HG02642 (cell line): ENCODE data around the gene CRB3.
A peak's percentile ranks its signal among the peaks of the same experiment; 100 is the strongest.
"Not testable (repeated sequence)": the region's sequence is repeated elsewhere in the genome, so short reads cannot be mapped to it uniquely, and the experiment has no call there.

Source experiments
- ATAC-seq: cut with Tn5 transposase; IDR thresholded peaks from one replicate; pipeline ENCODE4 v1.9.1; 2021; ENCODE audit warnings: mild to moderate bottlenecking; ENCODE audit not compliant: unreplicated experiment, poor library complexity

CRB3 gene

DNA sequence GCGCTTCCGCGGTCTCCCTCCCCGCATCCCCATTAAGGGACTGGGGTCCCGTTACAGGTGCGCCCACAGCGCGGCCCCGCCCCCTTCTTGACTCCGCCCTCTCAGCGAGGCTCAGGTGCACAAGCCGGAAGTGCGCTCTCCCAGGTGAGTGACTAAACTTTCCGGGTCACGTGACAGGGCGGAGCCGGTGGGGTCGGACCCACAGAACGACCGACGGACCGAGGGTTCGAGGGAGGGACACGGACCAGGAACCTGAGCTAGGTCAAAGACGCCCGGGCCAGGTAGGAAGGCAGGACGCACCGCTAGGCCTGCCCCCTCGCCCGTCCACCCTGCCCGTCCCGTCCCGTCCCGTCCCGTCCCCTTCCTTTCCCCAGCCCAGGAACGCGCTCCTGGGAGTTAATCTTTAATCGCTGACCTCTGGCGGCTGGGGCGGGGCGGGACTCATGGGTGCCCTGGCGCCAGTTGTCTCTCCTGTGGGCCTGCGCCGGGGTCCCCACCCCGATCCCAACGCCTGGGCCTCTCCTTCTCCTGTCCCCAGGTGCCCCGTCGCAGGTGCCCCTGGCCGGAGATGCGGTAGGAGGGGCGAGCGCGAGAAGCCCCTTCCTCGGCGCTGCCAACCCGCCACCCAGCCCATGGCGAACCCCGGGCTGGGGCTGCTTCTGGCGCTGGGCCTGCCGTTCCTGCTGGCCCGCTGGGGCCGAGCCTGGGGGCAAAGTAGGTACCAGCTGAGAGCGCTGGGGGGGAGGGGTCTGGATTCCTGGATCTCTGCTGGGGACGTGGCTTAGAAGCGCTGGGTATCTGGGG, at the start of gene CRB3:
Gene CRB3, plus strand, starts transcription at position 202 of the 804 bp plus-strand sequence. Its CDS starts 431 bp downstream, at position 633.
- ATAC-seq = no peak

DNA sequence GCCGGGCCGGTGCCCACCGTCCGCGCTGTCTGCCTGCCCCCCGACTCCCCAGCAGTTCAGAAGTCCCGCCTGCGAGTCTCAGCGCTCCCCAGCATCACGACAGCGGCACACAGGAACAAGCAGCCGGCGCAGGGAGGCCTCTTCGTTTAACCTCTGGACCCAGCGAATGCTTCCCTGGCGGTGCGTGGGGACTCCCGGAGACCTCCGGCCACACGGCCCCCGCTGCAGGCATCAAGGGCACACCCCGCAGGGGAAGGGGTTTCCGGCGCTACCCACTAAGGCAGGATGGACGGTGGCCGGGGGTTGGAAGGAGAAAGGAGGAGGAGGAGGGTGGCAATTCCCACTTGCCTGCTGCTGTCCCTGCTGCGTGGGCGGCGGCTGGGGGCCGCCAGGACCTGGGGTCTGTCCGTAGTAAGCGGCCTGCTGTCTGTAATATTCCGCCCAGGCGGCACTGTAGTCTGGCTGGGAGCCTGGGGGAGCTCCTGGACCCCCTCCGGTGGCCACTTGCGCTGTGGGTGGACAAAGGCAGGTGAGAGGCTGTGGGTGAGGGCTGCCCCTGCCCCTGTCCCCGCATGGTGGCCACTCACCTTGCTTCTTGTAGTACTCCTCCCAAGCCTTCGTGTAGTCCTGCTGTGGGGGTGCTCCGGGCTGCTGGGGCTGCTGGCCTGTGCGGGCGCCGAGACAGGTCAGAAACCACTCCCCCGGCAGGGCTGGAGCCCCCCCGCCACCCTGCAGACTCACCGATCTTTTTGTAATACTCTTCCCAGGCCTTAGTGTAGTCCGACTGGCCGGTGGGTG, 49.1 kb upstream of the CRB3 start:
- ATAC-seq = no peak

GRCh38 chr19:6415591-6416190, 48.4 kb upstream of the CRB3 start:
- no peak for ATAC-seq

DNA sequence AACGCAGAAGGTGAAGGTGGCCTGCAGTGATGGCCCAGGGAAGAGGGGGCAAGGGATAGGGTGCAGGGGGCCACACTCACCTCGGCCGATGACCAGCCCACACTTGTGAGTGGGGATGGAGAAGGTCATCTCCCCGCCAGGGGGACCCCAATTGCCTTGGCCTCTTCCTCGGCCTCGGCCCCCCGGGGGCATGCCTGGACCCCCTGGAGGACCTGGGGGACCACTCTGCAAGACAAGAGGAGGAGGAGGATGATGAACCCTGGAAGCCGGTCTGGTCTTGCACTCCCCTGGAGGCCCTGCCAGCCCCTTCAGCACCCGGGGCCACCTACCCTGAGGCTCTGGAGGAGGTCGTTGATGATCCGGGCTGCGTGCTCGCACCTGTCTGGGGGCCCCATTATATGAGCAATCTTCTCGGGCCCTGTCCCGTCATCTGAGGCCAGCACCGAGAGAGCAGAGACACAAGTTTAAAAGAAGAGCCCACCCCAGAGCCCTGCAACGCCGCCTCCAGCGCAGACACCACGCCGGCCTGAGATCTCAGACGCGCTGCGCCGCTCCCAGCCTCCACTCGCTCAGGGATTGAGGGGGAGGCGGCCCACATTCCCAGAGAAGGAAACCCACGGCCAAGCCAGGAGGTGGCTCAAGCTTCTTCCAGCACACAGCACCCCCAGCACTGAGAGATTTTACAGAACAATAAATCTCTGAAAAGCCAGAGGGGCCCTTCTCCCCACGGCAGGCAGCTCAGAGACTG, 47.2 kb upstream of the CRB3 start:
- no peak for ATAC-seq

DNA sequence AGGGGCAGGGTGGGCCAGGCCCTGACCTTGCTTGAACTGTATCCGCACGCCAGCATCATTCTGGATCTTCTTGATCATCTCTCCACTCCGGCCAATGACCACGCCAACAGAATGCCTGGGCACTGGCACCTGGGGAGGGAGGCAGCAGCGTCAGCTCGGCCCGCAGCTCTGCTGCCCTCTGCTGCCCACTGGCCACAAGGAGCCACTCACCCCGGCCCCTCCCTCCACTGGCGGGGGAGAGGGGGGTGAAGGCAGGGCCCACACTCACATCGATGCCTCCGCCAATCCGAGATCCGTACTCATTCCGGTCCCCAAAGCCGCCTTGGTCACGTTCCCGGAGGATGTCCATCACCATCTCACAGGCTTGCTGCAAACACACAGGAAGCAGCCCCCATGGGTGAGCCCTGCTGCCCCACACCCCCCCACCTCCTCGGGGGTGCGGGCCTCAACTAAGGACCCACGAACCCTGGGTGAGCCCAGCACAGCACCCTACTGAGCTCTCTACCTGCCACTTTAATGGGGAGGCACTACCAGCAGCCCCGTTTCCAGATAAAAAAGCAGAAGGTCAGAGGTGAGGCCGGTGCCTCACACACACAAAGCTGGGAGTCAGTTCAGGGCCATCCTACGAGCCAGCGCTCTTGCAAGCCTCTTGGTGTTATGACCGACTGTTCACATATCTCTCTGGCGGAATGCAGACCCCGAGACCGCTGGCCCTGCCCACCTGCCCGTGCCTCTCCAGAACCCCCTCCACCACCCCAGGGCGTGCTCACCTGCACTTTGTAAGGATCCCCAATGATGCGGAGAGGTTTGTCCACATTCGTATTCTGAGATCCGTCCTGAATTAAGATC, 46.1 kb upstream of the CRB3 start:
- ATAC-seq = no peak

DNA sequence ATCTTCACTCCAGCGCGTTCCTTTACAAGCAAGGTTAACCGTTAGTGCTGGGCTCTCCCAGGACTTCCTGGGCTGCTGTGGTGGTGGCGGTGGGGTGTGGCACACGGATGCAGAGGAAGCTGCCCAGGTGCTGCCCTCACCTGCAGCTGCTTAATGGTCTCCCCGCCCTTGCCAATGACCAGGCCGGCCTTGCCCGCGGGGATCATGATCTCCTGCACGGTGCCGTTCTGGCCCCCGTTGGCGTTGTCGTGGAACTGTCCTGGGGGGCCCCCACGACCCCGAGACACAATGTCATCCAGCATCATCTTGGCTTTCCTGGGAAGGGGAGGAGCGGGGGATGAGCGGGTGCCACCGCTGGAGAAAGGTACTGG, 45.5 kb upstream of the CRB3 start:
- no peak for ATAC-seq

DNA sequence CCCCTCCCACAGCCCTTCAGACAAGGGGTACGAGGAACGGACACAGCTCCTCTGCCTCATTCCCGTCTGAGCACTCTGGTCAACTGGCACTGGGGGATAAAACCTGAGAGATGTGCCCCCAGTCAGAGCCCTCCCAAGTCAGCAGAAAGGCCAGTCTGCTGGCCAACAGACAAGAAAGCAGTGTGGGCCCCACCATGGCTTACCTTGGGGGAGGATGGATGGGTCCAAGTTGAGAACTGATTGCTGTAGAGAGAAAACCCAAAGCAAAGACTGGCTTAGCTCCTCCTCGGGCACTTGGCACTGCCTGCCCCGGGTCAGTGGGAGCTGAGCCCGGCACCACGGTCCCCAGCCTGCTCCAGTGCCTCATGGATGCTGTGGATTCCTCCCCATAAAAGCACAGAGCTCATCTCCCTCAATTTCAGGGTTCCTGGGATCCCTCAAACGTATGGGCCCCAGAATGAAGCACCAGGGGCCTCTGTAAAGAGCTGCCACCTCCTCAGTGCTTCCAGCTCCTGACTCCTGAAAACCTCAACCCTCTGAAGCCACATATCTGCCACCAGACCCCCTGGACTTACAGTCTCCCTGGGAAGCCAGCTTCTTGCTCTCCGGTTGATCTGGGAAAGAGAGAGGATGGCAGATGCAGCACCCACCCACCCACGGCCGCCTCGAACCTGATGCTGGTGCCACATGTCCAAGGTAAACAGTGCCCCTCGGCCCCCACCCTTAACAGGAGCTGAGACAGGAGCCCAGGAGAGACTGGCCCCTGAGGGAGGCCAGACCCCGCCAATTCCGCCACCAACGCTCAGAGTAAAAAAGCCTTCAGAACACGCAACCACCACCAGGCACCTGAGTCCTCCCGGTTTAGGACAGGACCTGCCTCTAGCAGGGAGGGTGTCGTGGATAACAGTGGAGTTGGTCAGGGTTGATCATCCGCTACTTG, 42.7 kb upstream of the CRB3 start:
- ATAC-seq = no peak

DNA sequence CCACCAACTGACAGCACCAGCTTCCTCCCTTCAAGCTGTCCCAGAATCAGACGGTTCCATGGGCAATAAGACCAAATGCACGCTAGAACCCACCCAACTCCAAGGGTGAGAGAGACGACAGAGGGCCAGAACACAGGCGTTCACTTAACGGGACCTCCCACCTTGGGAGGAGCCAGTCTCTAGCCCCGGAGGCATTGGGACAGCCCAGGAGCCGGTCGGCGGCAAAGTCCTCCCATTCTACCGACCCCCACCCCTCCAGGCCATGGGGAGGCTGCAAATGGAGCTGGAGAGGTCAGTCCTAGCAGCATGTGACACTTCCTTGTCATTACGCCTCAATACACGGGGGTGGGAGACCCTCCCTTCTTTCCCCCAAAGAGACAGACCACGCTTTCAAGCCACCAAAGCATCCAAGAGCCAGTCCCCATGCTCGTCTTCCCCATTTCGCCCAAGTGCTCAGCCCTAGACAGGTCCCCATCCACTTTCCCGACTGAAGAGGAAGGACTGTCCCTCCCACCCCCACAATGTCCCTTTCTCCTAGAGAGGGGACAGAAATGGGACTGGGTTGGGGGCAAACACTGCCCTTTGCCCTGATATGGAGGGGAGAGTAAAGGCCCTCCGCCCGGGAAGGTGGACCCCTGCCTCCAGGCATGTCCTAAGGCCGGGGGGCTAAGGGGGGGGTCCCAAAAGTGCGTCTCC, 40.4 kb upstream of the CRB3 start:
- no peak for ATAC-seq

DNA sequence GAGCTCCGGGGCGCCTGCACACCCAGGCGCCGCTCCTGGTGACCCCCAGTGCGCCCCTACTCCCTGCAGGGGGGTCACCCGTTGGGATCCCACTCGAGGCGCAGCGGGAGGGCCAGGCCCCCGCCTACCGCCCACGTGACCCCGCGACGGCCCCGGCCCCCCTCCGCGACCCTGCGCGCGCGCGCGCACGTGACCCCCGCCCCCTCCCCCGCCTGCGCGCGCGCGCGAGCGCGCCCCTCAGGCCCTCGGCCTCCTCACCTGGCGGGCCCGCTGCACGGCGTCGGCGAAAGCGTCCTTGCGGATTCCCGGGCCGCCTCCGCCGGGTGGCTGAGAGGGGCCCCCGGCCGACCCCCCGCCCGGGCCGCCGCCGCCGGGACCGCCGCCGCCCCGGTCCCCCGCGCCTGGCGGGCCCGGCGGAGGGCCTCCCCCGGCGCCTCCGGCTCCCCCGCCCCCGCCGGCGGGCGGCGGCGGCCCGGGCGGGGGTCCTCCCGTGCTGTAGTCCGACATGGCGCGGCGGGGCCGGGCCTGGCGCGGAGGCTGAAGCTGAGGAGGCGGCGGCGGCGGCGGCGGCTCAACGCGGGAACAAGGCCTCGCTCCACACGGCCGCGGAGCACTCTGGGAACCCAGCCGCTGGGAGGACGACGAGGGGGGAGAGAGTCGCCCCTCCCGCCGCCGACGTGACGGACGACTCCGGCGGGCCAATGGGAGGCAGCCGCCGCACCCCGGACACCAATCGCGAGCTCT, 39.7 kb upstream of the CRB3 start, which contains the start of gene KHSRP:
Gene KHSRP, minus strand, starts transcription at position 617 of the 744 bp plus-strand sequence. Its CDS starts 110 bp downstream, at position 507.
- peak; percentile 0 for ATAC-seq

DNA sequence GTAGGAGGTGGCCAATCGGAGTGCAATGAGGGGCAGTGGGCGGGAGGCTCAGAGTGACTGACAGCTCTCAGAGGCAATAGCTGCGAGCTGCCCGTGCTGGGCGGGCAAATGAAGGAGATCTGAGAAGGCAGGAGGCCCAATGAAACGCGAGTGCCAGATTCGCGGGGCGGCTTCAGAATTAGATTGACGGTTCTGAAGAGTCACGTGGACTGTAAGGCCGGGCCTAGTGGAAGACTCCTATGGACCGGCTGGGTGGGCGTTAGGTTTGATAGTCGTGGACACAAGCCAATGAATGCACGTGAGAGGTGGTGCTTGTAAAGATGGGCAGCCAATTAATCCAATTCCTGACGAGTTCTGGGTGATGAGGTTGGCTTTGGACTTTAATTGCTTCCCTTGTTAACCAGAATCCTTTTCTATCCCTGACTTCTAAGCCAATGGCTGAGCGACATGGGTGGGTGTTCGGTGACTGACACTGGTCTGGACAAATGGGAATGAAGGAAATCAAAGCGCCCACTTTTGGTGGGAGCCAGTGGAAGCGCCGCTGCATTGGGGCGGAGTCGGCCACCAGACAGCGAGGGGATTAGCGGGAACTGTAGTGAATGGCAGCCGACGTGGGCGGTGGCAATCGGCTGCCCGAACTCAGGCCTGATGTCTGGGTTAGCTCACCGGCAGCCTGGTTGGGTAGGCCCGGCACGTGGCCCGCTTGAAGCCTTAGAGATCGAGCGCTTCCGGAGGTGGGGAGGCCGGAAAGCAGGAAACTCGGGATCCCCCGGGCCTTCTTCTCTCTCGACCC, 38.9 kb upstream of the CRB3 start:
- peak; percentile 88 for ATAC-seq

GRCh38 chr19:6425732-6426620, 38.1 kb upstream of the CRB3 start:
- no peak for ATAC-seq

DNA sequence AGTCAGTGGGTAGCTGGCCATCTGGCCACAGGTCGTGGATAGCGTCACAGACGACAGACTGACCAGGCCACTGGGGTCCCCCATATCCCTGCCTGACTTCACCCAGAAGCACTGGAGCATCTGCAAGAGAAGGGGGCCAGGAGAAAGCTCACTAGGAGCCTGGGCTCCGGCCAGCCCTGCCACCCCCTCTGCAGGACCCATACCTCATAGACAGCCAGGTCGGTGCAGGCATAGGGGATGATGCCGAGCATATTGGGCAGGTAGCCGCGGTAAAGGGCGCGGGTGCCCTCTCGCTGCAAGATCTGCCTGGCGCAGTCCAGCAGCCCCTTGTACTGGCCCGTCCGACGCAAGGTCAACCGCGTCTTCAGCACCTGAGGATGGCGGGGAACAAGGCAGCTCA, 36.9 kb upstream of the CRB3 start:
- no peak for ATAC-seq

- ATAC-seq = not testable (repeated sequence)
Measured at GRCh38 chr19:6428692-6429418, 35.2 kb upstream of the CRB3 start.

DNA sequence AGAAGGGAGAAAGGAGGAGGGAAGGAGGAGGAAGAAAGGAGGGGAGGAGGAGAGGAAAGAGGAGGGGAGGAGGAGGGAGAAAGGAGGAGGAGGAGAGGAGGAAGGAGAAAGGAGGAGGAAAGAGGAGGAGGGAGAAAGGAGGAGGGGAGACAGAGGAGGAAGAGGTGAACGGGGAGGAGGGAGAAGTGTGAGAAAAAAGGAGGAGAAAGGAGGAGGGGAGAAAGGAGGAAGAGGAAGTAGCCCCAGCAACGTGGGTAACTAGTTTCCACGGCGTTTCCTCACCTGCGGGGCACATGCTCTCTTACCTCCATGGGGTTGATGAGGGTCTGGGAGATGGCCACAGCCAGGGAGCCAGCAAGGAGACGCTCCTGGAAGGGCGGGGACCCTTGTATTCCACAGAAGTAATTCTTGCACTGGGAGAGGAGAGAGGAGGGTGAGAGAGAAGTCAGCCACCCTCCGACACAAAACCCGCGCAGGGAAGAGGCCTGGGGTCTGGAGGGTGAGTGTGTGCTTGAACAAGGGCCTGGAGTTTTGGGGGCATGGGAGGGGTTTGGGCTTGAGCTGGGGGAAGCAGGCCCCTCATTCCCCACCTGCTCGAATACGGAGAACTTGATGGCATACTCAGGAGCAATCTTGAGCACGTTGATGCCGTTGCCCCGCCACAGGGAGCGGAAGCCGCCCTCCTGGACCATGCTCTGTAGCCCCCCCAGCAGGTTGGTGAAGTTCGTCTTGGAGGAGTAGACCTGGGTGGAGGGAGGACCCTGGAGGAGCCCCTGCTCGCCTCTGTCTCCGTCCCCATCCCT, 34.5 kb upstream of the CRB3 start:
- no peak for ATAC-seq
